ENCODE measurements around the gene CAMK1D. TPM values are rescaled to one million over a fixed set of nuclear protein-coding genes. Genes with fewer than 3 reads are reported as not detected.

Gene CAMK1D
- total RNA-seq, 1 experiment from 2014 or later: 10.2 TPM

- TF ChIP-seq ZNF396 (CRISPR knock-in tag; IDR thresholded peaks at IDR 0.05; ENCODE audit: borderline replicate concordance) (no peak), MAX (CRISPR knock-in tag; IDR thresholded peaks at IDR 0.05) (no peak), SOX15 (CRISPR knock-in tag; IDR thresholded peaks at IDR 0.05) (no peak)
Observed at GRCh38 chr10:12691596-12691995, 342.2 kb downstream of the CAMK1D start (continued).

GRCh38 chr10:12697764-12698163 is 348.4 kb downstream of the CAMK1D start:
- POLR2A ChIA-PET: no interaction called here
- H3K9me3 Mint-ChIP-seq: peaks cover 1% of the 10 kb centered on the region; the same call in 1 of the 2 replicates
- ATAC-seq: no peak

More at GRCh38 chr10:12697764-12698163, 348.4 kb downstream of the CAMK1D start:
- no peaks in the 10 kb centered on the region for H3K36me3 Mint-ChIP-seq
- CTCF ChIA-PET: interaction anchor here (0.6 kb wide), 1 partner anchor 71 kb away, joined by 3 read pairs; no protein-coding TSS in a partner anchor
- H3K27ac Mint-ChIP-seq: no peak overlapping the region
- H3K4me3 Mint-ChIP-seq: no peak overlapping the region
- TF ChIP-seq AR (CRISPR knock-in tag; IDR thresholded peaks at IDR 0.05) (no peak), ZNF416 (CRISPR knock-in tag; IDR thresholded peaks at IDR 0.05) (no peak), ARID4B (CRISPR knock-in tag; IDR thresholded peaks at IDR 0.05; ENCODE audit: borderline replicate concordance) (no peak), RORB (CRISPR knock-in tag; IDR thresholded peaks at IDR 0.05) (no peak), PRDM15 (CRISPR knock-in tag; IDR thresholded peaks at IDR 0.05) (no peak), ELF4 (CRISPR knock-in tag; IDR thresholded peaks at IDR 0.05; ENCODE audit: low read depth) (no peak), CREM (CRISPR knock-in tag; IDR thresholded peaks at IDR 0.05) (no peak), JAZF1 (CRISPR knock-in tag; IDR thresholded peaks at IDR 0.05) (no peak)
- no peak for DNase-seq (ENCODE audit: low spot score)
- no peaks in the 10 kb centered on the region for H3K27me3 Mint-ChIP-seq (ENCODE audit: low read depth)
- H3K4me1 Mint-ChIP-seq: no peaks in the 10 kb centered on the region

All from WTC11 (cell line).